K562 (cell line): ENCODE measurements around the gene MBOAT1. TPM values are rescaled to one million over a fixed set of nuclear protein-coding genes. Genes with fewer than 3 reads are reported as not detected.

Experiments
- ATAC-seq: fragments of 200-7000 bp; cut with Tn5 transposase; 3 replicates; pipeline ENCODE4 v1.9.1; 2020; ENCODE audit warnings: moderate library complexity
- BruUV-seq: library from RNA; stranded (reverse); fragments of 400-500 nt; replicated peaks from 2 replicates; lab custom pipeline; 2021; lab: Mats Ljungman, UMichigan
- CTCF ChIA-PET: fragments of 300-600 bp; formaldehyde crosslinking; extraction: SDS; loops from one replicate; lab custom pipeline; 2021; ENCODE audit warnings: low intra/inter-chr PET ratio; lab: Yijun Ruan, JAX
- POLR2A ChIA-PET: fragments of 300-600, 350-650 bp; sonication (Branson Sonifier 250); formaldehyde crosslinking; extraction: SDS; loops from one replicate; lab custom pipeline; 2021; ENCODE audit warnings: antibody characterized with exemption, inconsistent platforms; lab: Yijun Ruan, JAX
- DNase-seq, 4 experiments: peaks; one replicate each; pipeline versions ENCODE4 v3.0.0 to v3.0.0-alpha.2; 2011 to 2018; ENCODE audit warnings: low spot score in 3 of 4, mixed read lengths in 3 of 4; ENCODE audit errors: extremely low read depth in 1 of 4
- FAIRE-seq: peaks from 2 replicates; lab custom pipeline; 2011; peaks lifted over from hg19 to GRCh38; lab: Jason Lieb, UNC
- H2AFZ ChIP-seq: 2 replicates; pipeline ENCODE4 v1.6.0; 2011; ENCODE audit warnings: low read depth, low read length, control low read depth, inconsistent platforms
- H3K27ac ChIP-seq: fragments of 200-600 bp; 3 replicates; pipeline ENCODE4 v1.8.0; 2011; ENCODE audit warnings: low read depth, mild to moderate bottlenecking, control low read depth, inconsistent platforms, low read length, moderate library complexity, mixed read lengths; ENCODE audit errors: extremely low read depth
- H3K27me3 ChIP-seq, 2 experiments: fragments of 300-600 bp in 1 of 2; 2 replicates in 1 of 2; 3 replicates in 1 of 2; pipeline versions ENCODE4 v1.6.0 to v1.8.0; 2011; ENCODE audit warnings: inconsistent platforms in 2 of 2, low read length in 2 of 2, mild to moderate bottlenecking in 1 of 2, mixed read lengths in 1 of 2, moderate library complexity in 1 of 2; ENCODE audit not compliant: control insufficient read depth in 2 of 2, insufficient read depth in 2 of 2
- H3K36me3 ChIP-seq: fragments of 300-600 bp; 3 replicates; pipeline ENCODE4 v1.8.0; 2011; ENCODE audit warnings: mild to moderate bottlenecking, low read length, inconsistent platforms; ENCODE audit not compliant: control insufficient read depth, insufficient read depth
- H3K4me1 ChIP-seq, 2 experiments: fragments of 200-600 bp in 1 of 2; replicated peaks in 1 of 2; 2 replicates in 1 of 2; 3 replicates in 1 of 2; pipeline versions ENCODE4 v1.5.1 to v1.8.0; 2011; ENCODE audit warnings: inconsistent platforms in 2 of 2, low read length in 2 of 2, mild to moderate bottlenecking in 1 of 2, mixed read lengths in 1 of 2, moderate library complexity in 1 of 2; ENCODE audit not compliant: control insufficient read depth in 2 of 2, insufficient read depth in 2 of 2
- H3K4me2 ChIP-seq: 2 replicates; pipeline ENCODE4 v1.6.1; 2011; ENCODE audit warnings: low read length, control low read depth, inconsistent platforms, mixed read lengths; ENCODE audit not compliant: insufficient read depth
- H3K4me3 ChIP-seq: fragments of 200-600 bp; sonication (generic), shearing (Covaris generic); 2 replicates; pipeline ENCODE4 v1.5.1; 2016; ENCODE audit warnings: control low read depth, inconsistent platforms
- H3K79me2 ChIP-seq: fragments of 200-600 bp; 3 replicates; pipeline ENCODE4 v1.8.0; 2011; ENCODE audit warnings: low read length, inconsistent platforms; ENCODE audit not compliant: control insufficient read depth, insufficient read depth
- H3K9ac ChIP-seq, 2 experiments: 2 replicates each; pipeline versions ENCODE4 v1.6.0 to v1.6.1; 2011; ENCODE audit warnings: low read depth in 2 of 2, low read length in 2 of 2, control low read depth in 1 of 2, inconsistent platforms in 1 of 2, mild to moderate bottlenecking in 1 of 2, mixed read lengths in 1 of 2; ENCODE audit not compliant: insufficient read depth in 1 of 2
- H3K9me1 ChIP-seq: one replicate; pipeline ENCODE4 v1.6.0; 2011; ENCODE audit warnings: inconsistent platforms, mild to moderate bottlenecking, low read length, moderate library complexity; ENCODE audit not compliant: control insufficient read depth, insufficient read depth
- H3K9me3 ChIP-seq: replicated peaks from 2 replicates; pipeline ENCODE4 v1.5.1; 2011; ENCODE audit warnings: low read depth, low read length, inconsistent platforms; ENCODE audit not compliant: control insufficient read depth, insufficient read depth
- H4K20me1 ChIP-seq: replicated peaks from 2 replicates; pipeline ENCODE4 v1.6.1; 2011; ENCODE audit warnings: low read length, inconsistent platforms, mixed read lengths; ENCODE audit not compliant: control insufficient read depth, insufficient read depth
- GABPA ChIP-seq: fragments of 200-800 bp; sonication (Bioruptor generic); conservative IDR thresholded peaks from 2 replicates; pipeline ENCODE4 v1.6.1; 2016; ENCODE audit warnings: low read depth, missing genetic modification characterization, missing compliant biosample characterization
- MAFF ChIP-seq: IDR thresholded peaks from 2 replicates; pipeline ENCODE4 v1.6.1; 2012; ENCODE audit warnings: low read length, improper control_type of control experiment
- NFIC ChIP-seq: fragments of 450-650 bp; IDR thresholded peaks from 2 replicates; pipeline ENCODE4 v1.6.1; 2017; ENCODE audit warnings: mild to moderate bottlenecking, inconsistent platforms
- NFIX ChIP-seq: fragments of 250-450 bp; sonication (Bioruptor Pico); IDR thresholded peaks from 2 replicates; pipeline ENCODE4 v1.4.0; 2020; ENCODE audit warnings: low read depth, mild to moderate bottlenecking, moderate library complexity
- NFXL1 ChIP-seq: fragments of 450-650 bp; formaldehyde crosslinking; IDR thresholded peaks from 2 replicates; pipeline ENCODE4 v1.4.0; 2021; ENCODE audit warnings: mild to moderate bottlenecking
- RBM15 ChIP-seq: fragments of 200-400 bp; formaldehyde crosslinking; IDR thresholded peaks from 2 replicates; pipeline ENCODE4 v1.6.1; 2018; ENCODE audit warnings: mild to moderate bottlenecking, low read length, moderate library complexity; ENCODE audit not compliant: insufficient read depth
- TBP ChIP-seq: optimal IDR thresholded peaks from 2 replicates; pipeline ENCODE3; 2011; ENCODE audit warnings: low read depth, low read length, improper control_type of control experiment
- WGBS: fragments of 100-300 bp; shearing (Covaris generic); methylation state at CpG from one replicate; pipeline ENCODE4 v1.1.6; 2016; ENCODE audit warnings: low coverage, mixed read lengths; ENCODE audit not compliant: insufficient coverage; ENCODE audit errors: missing lambda C conversion rate; 5-methylcytosine and 5-hydroxymethylcytosine counted together
- in situ Hi-C: fragments of 300-500 bp; cut with MboI; formaldehyde crosslinking; loops from 4 replicates; pipeline ENCODE4 v1.15.0; 2018; ENCODE audit warnings: inconsistent platforms, mixed read lengths
- intact Hi-C: fragments of 100-400 bp; cut with micrococcal nuclease; formaldehyde crosslinking; loops from 2 replicates; pipeline ENCODE4 v1.14.2; 2022
- polyA plus RNA-seq, 8 experiments: library from polyadenylated mRNA; depleted of rRNA in 4 of 8; stranded (reverse) in 5 of 8; unstranded in 3 of 8; fragments of >200 nt; fragmentation: Nextera tagmentation in 2 of 8; fragmentation: Illumina TruSeq in 1 of 8; extraction: Ambion mirVana in 2 of 8; extraction: Trizol in 1 of 8; gene quantifications; 2 replicates each; pipeline versions ENCODE4 v1.2.1 to v1.2.3, GENCODE V29; 2011 to 2014; ENCODE audit warnings: inconsistent platforms in 1 of 8, missing spikeins in 1 of 8
- total RNA-seq, 7 experiments: library from RNA; depleted of rRNA in 6 of 7; stranded (reverse); fragments of >200 nt in 6 of 7; fragmentation: Illumina TruSeq in 2 of 7; extraction: Trizol in 2 of 7; gene quantifications; 2 replicates each; pipeline versions ENCODE4 v1.2.1 to v1.2.3, GENCODE V29; 2011 to 2021; ENCODE audit warnings: low replicate concordance in 1 of 7
- TF ChIP-seq, protein P1 (sequence below): sonication (generic); formaldehyde crosslinking; IDR thresholded peaks from 2 replicates; pipeline ENCODE4 v1.5.0; 2020; ENCODE audit warnings: missing genetic modification reagents
- TF ChIP-seq, protein P2 (sequence below): fragments of 250-450 bp; sonication (Bioruptor Pico); IDR thresholded peaks from 2 replicates; pipeline ENCODE4 v1.4.0; 2020

MBOAT1 gene
- total and polyA plus RNA-seq, 9 of the 15 experiments (the other 6 are each of a cell fraction or from before 2014, with no cell fraction given), result 0.13 to 16.5 (median 10.3) TPM

DNA sequence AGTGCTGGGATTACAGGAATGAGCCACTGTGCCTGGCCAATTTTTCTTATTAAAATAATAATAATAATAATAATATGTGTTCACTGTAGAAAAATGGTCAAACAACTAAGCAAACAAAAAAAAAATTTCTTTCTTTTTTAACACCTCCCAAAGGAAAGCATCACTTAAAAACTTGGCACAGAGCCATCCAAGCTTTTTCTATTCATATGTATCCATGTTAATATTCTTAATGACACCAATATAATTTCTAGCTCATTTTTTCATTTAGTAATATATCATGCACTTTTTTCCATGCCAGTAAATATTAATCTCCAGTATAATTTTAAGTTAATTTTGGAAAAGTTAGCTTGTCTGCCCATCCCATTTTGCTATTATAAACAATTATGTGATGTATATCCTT, 101.8 kb downstream of the MBOAT1 start:
- Histone ChIP-seq H4K20me1 (no peaks in the 10 kb centered on the region), H3K9me1 (no peaks in the 10 kb centered on the region), H2AFZ (no peak overlapping the region), H3K27me3 (no peaks in the 10 kb centered on the region), H3K79me2 (no peaks in the 10 kb centered on the region), H3K9ac (no peak overlapping the region), H3K4me3 (no peak overlapping the region), H3K9me3 (no peaks in the 10 kb centered on the region), H3K4me1 (no peaks in the 10 kb centered on the region), H3K36me3 (peaks cover 12% of the 10 kb centered on the region; the same call in 2 of the 3 replicates), H3K4me2 (no peak overlapping the region), H3K27ac (no peak overlapping the region)
- ChIA-PET POLR2A (interaction anchor here (0.7 kb wide), 1 partner anchor 8 kb away, joined by 3 read pairs; no protein-coding TSS in a partner anchor), CTCF (no interaction called here)
- DNase-seq (no peak), FAIRE-seq (no peak), ATAC-seq (no peak)
- in situ Hi-C loops (no loop called here), intact Hi-C loops (no loop called here)
- BruUV-seq, result no TSS peak
- TF ChIP-seq NFXL1, result no peak
- TF ChIP-seq NFIX (CRISPR knock-in tag), result peak; percentile 63
- TF ChIP-seq NFIC, result peak; percentile 85

DNA sequence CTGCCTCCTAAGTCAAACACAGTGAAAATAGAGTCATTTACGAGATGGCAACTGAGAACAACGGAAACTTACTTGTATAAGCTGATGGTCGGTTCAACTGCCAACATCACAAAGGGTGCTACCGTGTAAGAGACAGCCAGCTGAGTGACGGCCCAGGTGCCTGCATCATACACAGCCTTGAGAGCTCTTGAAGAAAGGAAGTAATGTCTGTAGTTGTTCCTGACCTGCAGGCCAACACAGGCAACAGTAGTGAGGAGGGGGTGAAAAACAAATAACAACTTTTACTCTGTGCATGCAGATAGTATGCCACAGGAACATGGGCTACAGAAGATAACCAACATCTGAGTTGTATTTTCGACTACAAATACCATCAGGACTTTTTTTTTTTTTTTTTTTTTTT, 102.7 kb downstream of the MBOAT1 start:
- Histone ChIP-seq H3K9me3 (no peaks in the 10 kb centered on the region), H2AFZ (no peak overlapping the region), H3K4me1 (no peaks in the 10 kb centered on the region), H3K36me3 (peaks cover 6% of the 10 kb centered on the region; the same call in 2 of the 3 replicates), H4K20me1 (no peaks in the 10 kb centered on the region), H3K27ac (no peak overlapping the region), H3K4me2 (no peak overlapping the region), H3K9ac (no peak overlapping the region), H3K79me2 (no peaks in the 10 kb centered on the region), H3K4me3 (no peak overlapping the region), H3K9me1 (no peaks in the 10 kb centered on the region), H3K27me3 (no peaks in the 10 kb centered on the region)
- POLR2A ChIA-PET, result interaction anchor here (0.8 to 1.2 kb wide), 2 partner anchors 15 to 48 kb away, joined by 3 to 4 read pairs; no protein-coding TSS in a partner anchor
- 73% methylated on average over 5 of the region's 6 CpGs for WGBS
- no TSS peak for BruUV-seq
- intact Hi-C loops, result no loop called here
- CTCF ChIA-PET, result no interaction called here
- no peak for DNase-seq
- peak; percentile 40; the same call in 2 of the 3 replicates for ATAC-seq
- in situ Hi-C loops, result no loop called here
- FAIRE-seq, result no peak
- TF ChIP-seq, protein P1, sequence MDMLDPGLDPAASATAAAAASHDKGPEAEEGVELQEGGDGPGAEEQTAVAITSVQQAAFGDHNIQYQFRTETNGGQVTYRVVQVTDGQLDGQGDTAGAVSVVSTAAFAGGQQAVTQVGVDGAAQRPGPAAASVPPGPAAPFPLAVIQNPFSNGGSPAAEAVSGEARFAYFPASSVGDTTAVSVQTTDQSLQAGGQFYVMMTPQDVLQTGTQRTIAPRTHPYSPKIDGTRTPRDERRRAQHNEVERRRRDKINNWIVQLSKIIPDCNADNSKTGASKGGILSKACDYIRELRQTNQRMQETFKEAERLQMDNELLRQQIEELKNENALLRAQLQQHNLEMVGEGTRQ, result no peak
- no peak for TF ChIP-seq MAFF
- TF ChIP-seq, protein P2, sequence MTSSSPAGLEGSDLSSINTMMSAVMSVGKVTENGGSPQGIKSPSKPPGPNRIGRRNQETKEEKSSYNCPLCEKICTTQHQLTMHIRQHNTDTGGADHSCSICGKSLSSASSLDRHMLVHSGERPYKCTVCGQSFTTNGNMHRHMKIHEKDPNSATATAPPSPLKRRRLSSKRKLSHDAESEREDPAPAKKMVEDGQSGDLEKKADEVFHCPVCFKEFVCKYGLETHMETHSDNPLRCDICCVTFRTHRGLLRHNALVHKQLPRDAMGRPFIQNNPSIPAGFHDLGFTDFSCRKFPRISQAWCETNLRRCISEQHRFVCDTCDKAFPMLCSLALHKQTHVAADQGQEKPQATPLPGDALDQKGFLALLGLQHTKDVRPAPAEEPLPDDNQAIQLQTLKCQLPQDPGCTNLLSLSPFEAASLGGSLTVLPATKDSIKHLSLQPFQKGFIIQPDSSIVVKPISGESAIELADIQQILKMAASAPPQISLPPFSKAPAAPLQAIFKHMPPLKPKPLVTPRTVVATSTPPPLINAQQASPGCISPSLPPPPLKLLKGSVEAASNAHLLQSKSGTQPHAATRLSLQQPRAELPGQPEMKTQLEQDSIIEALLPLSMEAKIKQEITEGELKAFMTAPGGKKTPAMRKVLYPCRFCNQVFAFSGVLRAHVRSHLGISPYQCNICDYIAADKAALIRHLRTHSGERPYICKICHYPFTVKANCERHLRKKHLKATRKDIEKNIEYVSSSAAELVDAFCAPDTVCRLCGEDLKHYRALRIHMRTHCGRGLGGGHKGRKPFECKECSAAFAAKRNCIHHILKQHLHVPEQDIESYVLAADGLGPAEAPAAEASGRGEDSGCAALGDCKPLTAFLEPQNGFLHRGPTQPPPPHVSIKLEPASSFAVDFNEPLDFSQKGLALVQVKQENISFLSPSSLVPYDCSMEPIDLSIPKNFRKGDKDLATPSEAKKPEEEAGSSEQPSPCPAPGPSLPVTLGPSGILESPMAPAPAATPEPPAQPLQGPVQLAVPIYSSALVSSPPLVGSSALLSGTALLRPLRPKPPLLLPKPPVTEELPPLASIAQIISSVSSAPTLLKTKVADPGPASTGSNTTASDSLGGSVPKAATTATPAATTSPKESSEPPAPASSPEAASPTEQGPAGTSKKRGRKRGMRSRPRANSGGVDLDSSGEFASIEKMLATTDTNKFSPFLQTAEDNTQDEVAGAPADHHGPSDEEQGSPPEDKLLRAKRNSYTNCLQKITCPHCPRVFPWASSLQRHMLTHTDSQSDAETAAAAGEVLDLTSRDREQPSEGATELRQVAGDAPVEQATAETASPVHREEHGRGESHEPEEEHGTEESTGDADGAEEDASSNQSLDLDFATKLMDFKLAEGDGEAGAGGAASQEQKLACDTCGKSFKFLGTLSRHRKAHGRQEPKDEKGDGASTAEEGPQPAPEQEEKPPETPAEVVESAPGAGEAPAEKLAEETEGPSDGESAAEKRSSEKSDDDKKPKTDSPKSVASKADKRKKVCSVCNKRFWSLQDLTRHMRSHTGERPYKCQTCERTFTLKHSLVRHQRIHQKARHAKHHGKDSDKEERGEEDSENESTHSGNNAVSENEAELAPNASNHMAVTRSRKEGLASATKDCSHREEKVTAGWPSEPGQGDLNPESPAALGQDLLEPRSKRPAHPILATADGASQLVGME, result no peak
- TF ChIP-seq TBP, result no peak
- TF ChIP-seq RBM15, result no peak
- TF ChIP-seq GABPA, result no peak
